Psoas muscle (tissue), 8 donors: ENCODE results near the gene SYNE2. TPM values are rescaled to one million over a fixed set of nuclear protein-coding genes. Genes with fewer than 3 reads are reported as not detected.

Source experiments
- ATAC-seq, 4 donors: fragments of 200-7000 bp; cut with Tn5 transposase; one replicate each; pipeline ENCODE4 v1.9.1; 2020; ENCODE audit warnings: moderate library complexity in 3 of 4, mild to moderate bottlenecking in 2 of 4
- DNase-seq, 2 donors: peaks; one replicate each; pipeline ENCODE4 v3.0.0-alpha.2; 2020
- H3K27ac ChIP-seq: fragments of 200-600 bp; one replicate; pipeline ENCODE4 v1.8.0; 2022
- H3K27me3 ChIP-seq, 3 donors: fragments of 200-600 bp in 1 of 3; one replicate each; pipeline versions ENCODE4 v1.6.1 to v1.8.0; 2013 to 2022; ENCODE audit warnings: low read length in 2 of 3, mild to moderate bottlenecking in 2 of 3, moderate library complexity in 1 of 3; ENCODE audit not compliant: insufficient read depth in 3 of 3
- H3K36me3 ChIP-seq, 2 donors: fragments of 200-600 bp in 1 of 2; one replicate each; pipeline versions ENCODE4 v1.6.1 to v1.8.0; 2013 to 2022; ENCODE audit warnings: low read depth in 1 of 2, mild to moderate bottlenecking in 1 of 2, moderate library complexity in 1 of 2; ENCODE audit not compliant: insufficient read depth in 1 of 2
- H3K4me1 ChIP-seq: fragments of 200-600 bp; one replicate; pipeline ENCODE4 v1.8.0; 2022
- H3K4me3 ChIP-seq: fragments of 200-600 bp; one replicate; pipeline ENCODE4 v1.8.0; 2022; ENCODE audit warnings: mild to moderate bottlenecking
- H3K9me3 ChIP-seq: fragments of 200-600 bp; one replicate; pipeline ENCODE4 v1.8.0; 2022
- CTCF ChIP-seq: fragments of 200-600 bp; IDR thresholded peaks from one replicate; pipeline ENCODE4 v1.8.0; 2022; ENCODE audit warnings: antibody characterized with exemption
- WGBS, 3 donors: extraction: QIAGEN DNeasy Blood & Tissue Kit; methylation state at CpG; one replicate each; pipeline versions ENCODE4 v1.1.6 to v1.1.7; 2013; 5-methylcytosine and 5-hydroxymethylcytosine counted together
- intact Hi-C, 2 donors: fragments of 100-400 bp; cut with DNase I; formaldehyde crosslinking; loops; one replicate each; pipeline versions ENCODE4 v1.11.0 to v1.14.2; 2022
- polyA plus RNA-seq, 3 donors: library from polyadenylated mRNA; stranded (reverse); fragments of 200-250 nt; gene quantifications; one replicate each; pipeline ENCODE4 v1.2.3, GENCODE V29; 2013
- total RNA-seq, 4 donors: library from RNA; stranded (reverse); fragmentation: NEBNext Ultra II Directional in 2 of 4; extraction: Animal tissue kit (Norgen Biotek cat#: 25700) in 2 of 4; gene quantifications; one replicate each; pipeline versions ENCODE4 v1.2.1 to v1.2.4, GENCODE V29; 2021 to 2023
- donor health status: healthy with polysubstance abuse.
- donor health status: DM: no; HTN: no; CAD: no; lungs with moderate emphysema.
- donor health status: Bipolar disorder and iron deficiency.
- donor health status: healthy.
- donor health status: DM: yes; HTN: yes; CAD: no.
- donor health status: DM: no; HTN: no; CAD: no.
- donor health status: DM: no; HTN: no; CAD: no.
- donor health status: DM: yes; HTN: yes; CAD: no.

The SYNE2 gene
- total and polyA plus RNA-seq, 7 donors, result 23.0 to 239 (median 150) TPM

GRCh38 chr14:64247195-64247594, 394.4 kb downstream of the SYNE2 start:
- 70 to 75% (median 72%) methylated on average over 3 of the region's 3 CpGs for WGBS, 3 donors
- H3K4me3 ChIP-seq, result no peak overlapping the region
- no peaks in the 10 kb centered on the region for H3K27me3 ChIP-seq
- no peaks in the 10 kb centered on the region for H3K4me1 ChIP-seq
- TF ChIP-seq CTCF, result no peak
- intact Hi-C loops, result no loop called here
- ATAC-seq (no peak), DNase-seq (no peak)
- no peaks in the 10 kb centered on the region for H3K9me3 ChIP-seq
- H3K27ac ChIP-seq, result no peak overlapping the region
- no peaks in the 10 kb centered on the region for H3K36me3 ChIP-seq

- intact Hi-C loops, result no loop called here
- DNase-seq (no peak), ATAC-seq (no peak)
- H3K27ac ChIP-seq, result no peak overlapping the region
- WGBS, 3 donors, result 71 to 85% (median 75%) methylated on average over 4 of the region's 4 CpGs
- H3K4me1 ChIP-seq, result no peaks in the 10 kb centered on the region
- no peaks in the 10 kb centered on the region for H3K36me3 ChIP-seq
- no peak overlapping the region for H3K4me3 ChIP-seq
- H3K27me3 ChIP-seq, result no peaks in the 10 kb centered on the region
- no peak for TF ChIP-seq CTCF
- H3K9me3 ChIP-seq, result no peaks in the 10 kb centered on the region
Observed at GRCh38 chr14:64248689-64249088, 395.9 kb downstream of the SYNE2 start.

- WGBS, 3 donors, result 60 to 69% (median 63%) methylated on average over 7 of the region's 7 CpGs
- H3K27me3 ChIP-seq, result no peaks in the 10 kb centered on the region
- DNase-seq, result no peak
- H3K27ac ChIP-seq, result no peak overlapping the region
- H3K4me1 ChIP-seq, result no peaks in the 10 kb centered on the region
- TF ChIP-seq CTCF, result no peak
- ATAC-seq, result no peak
- intact Hi-C loops, result no loop called here
- H3K36me3 ChIP-seq, result no peaks in the 10 kb centered on the region
- H3K9me3 ChIP-seq, result no peaks in the 10 kb centered on the region
- H3K4me3 ChIP-seq, result no peak overlapping the region
Observed at GRCh38 chr14:64249363-64249762, 396.6 kb downstream of the SYNE2 start.

GRCh38 chr14:64253672-64254071, 400.9 kb downstream of the SYNE2 start:
- Histone ChIP-seq H3K4me3 (no peak overlapping the region), H3K9me3 (no peaks in the 10 kb centered on the region), H3K36me3 (no peaks in the 10 kb centered on the region), H3K4me1 (no peaks in the 10 kb centered on the region), H3K27me3 (no peaks in the 10 kb centered on the region), H3K27ac (no peak overlapping the region)
- no peak for DNase-seq
- no peak for TF ChIP-seq CTCF
- 71 to 78% (median 73%) methylated on average over 3 of the region's 3 CpGs for WGBS, 3 donors
- intact Hi-C loops, result no loop called here
- no peak for ATAC-seq

GRCh38 chr14:64255756-64256155, 403.0 kb downstream of the SYNE2 start:
- intact Hi-C loops, result no loop called here
- 87 to 93% (median 89%) methylated on average over 1 of the region's 1 CpG for WGBS, 3 donors
- H3K4me1 ChIP-seq, result no peaks in the 10 kb centered on the region
- no peak for DNase-seq
- H3K27ac ChIP-seq, result no peak overlapping the region
- TF ChIP-seq CTCF, result no peak
- no peak overlapping the region for H3K4me3 ChIP-seq
- no peaks in the 10 kb centered on the region for H3K9me3 ChIP-seq
- no peak for ATAC-seq
- no peaks in the 10 kb centered on the region for H3K27me3 ChIP-seq
- no peaks in the 10 kb centered on the region for H3K36me3 ChIP-seq
